NCI-H2171 treated with DMSO at 0.1 percent for 48 hours (cell line): ENCODE data around the gene KAT6B.

Experiments
- DNase-seq: peaks from one replicate; lab custom pipeline; 2025; lab: John Stamatoyannopoulos, UW

KAT6B gene

GRCh38 chr10:75015442-75015841, 189.0 kb downstream of the KAT6B start:
- no peak for DNase-seq

DNA sequence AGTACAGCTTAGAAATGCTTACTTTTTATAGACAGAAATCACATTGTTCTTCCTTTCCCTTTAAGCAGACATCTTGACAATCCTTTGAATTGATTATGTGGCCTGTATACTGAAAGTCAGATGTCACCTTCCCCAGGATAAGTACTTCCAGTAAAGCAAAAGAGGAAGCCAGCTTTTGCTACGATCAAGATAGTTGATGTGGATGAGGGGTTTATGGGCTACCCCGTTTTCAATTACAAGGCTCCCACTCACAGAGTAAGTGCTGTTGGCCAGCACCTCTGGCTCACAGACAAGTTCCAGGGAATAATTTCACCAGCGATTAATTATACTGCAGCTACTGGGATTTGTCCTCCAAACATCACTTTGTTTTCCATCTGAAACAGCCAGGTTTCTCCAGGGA, 189.9 kb downstream of the KAT6B start:
- DNase-seq, result no peak

GRCh38 chr10:75018251-75018650, 191.9 kb downstream of the KAT6B start:
- peak; percentile 41 for DNase-seq

GRCh38 chr10:75018686-75019307, 192.4 kb downstream of the KAT6B start:
- DNase-seq, result no peak

GRCh38 chr10:75019370-75019769, 193.0 kb downstream of the KAT6B start:
- DNase-seq, result peak; percentile 65

- no peak for DNase-seq
Measured at GRCh38 chr10:75020168-75020567, 193.8 kb downstream of the KAT6B start.

DNA sequence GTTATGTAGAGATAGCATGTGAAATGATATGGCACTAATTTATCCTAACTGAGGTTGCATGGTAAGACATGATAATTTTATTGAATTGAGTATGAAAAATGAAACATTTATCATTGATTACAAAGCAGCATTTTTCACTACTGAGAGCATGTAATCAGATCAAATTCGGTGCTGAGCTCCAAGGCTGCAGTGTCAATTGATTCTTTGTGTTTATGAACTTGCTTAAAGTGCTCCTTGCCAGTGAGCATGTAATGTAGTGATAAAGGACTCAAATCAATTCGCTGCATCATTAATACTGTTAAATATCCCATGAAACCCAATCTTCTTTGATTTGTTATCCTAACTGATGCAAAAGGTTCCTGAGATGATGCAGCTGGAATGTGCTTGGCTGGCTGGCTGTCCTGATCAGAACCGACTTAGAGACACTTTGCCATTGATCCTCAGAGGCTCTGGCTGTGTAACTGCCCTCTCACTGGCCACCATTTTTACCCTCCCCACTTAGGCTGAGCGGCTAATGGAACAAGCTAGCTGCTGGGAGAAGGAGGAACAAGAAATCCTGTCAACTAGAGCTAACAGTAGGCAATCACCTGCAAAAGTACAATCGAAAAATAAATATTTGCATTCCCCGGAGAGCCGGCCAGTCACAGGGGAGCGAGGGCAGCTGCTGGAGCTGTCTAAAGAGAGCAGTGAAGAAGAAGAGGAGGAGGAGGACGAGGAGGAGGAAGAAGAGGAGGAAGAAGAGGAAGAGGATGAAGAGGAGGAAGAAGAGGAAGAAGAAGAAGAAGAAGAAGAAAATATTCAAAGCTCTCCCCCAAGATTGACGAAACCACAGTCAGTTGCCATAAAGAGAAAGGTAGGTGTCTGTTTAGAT, 195.2 kb downstream of the KAT6B start:
- DNase-seq, result peak; percentile 18

DNA sequence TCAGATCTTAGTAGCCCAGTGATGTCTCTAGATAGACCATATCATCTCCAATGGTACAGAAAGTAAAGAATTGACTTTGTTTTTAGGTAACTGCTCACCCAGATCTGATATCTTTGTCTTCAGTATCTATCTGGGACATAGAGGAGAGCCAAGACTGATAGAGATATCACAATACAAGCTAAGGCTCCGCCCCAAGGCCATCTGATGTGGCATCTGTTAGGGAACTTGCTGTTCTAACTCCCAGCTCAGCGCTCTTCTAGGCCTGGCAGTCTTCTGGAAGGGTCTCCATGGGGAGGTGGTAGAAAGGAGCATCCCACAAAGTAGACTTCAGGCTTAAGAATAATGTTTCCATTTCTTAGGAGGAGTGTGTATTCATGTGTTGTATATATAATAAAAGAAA, 196.7 kb downstream of the KAT6B start:
- DNase-seq, result peak; percentile 44

- peak; percentile 57 for DNase-seq
Measured at GRCh38 chr10:75024971-75025523, 198.6 kb downstream of the KAT6B start.

- DNase-seq, result no peak
Measured at GRCh38 chr10:75028049-75028448, 201.6 kb downstream of the KAT6B start.

DNA sequence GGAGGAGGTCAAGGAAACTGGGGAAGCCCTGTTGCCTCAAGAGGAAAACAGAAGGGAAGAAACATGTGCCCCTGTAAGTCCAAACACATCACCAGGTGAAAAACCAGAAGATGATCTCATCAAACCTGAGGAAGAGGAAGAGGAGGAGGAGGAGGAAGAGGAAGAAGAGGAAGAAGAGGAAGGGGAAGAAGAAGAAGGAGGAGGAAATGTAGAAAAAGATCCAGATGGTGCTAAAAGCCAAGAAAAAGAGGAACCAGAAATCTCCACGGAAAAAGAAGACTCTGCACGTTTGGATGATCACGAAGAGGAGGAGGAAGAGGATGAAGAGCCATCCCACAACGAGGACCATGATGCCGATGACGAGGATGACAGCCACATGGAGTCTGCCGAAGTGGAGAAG, 202.3 kb downstream of the KAT6B start:
- DNase-seq, result no peak

DNA sequence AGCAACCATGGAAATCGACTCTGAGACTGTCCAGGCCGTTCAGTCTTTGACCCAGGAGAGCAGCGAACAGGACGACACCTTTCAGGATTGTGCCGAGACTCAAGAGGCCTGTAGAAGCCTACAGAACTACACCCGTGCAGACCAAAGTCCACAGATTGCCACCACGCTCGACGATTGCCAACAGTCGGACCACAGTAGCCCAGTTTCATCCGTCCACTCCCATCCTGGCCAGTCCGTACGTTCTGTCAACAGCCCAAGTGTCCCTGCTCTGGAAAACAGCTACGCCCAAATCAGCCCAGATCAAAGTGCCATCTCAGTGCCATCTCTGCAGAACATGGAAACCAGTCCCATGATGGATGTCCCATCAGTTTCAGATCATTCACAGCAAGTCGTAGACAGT, 203.0 kb downstream of the KAT6B start:
- no peak for DNase-seq

DNA sequence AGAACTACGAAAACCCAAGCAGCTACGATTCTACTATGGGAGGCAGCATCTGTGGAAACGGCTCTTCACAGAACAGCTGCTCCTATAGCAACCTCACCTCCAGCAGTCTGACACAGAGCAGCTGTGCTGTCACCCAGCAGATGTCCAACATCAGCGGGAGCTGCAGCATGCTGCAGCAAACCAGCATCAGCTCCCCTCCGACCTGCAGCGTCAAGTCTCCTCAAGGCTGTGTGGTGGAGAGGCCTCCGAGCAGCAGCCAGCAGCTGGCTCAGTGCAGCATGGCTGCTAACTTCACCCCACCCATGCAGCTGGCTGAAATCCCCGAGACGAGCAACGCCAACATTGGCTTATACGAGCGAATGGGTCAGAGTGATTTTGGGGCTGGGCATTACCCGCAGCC, 203.5 kb downstream of the KAT6B start:
- DNase-seq, result peak; percentile 77

- DNase-seq, result no peak
Measured at GRCh38 chr10:75030371-75030770, 204.0 kb downstream of the KAT6B start.

DNA sequence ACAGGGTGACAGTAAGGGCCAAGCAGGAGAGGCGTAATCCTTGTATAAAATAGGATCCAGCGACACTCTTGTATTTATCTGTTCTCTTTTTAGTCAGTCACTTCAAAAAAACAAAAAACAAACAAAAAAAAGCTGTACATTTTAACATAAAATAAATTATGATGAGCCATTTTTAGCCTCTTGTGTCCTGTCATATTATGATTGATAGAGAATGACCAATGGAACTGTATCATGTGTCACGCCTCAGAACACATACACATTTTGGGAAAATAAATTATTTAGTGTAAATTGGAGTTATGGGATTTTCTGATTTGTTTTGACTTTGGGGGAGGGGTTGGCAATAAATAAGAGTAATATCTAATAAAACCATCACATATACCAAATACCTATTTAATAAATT, 205.7 kb downstream of the KAT6B start:
- no peak for DNase-seq

DNA sequence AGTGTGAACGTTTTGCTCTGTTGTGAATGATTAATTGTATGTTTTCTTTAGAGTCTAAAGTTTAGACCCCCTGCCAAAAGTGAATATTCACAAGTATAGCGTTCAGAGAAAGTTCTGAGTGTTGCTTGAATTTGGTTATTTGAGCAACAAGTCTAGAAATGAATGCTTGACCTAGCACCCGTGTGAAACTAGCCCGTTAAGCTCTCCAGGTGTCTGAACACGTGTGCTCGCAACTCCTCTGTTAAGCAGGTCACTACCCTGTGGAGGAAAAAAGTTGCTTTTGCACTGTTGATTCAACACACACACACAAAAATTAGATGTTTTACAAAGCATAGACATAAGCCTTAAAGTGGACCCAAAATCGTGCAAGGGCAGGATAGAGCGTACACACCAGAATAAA, 206.4 kb downstream of the KAT6B start:
- no peak for DNase-seq

GRCh38 chr10:75033399-75034130, 207.2 kb downstream of the KAT6B start:
- no peak for DNase-seq

DNA sequence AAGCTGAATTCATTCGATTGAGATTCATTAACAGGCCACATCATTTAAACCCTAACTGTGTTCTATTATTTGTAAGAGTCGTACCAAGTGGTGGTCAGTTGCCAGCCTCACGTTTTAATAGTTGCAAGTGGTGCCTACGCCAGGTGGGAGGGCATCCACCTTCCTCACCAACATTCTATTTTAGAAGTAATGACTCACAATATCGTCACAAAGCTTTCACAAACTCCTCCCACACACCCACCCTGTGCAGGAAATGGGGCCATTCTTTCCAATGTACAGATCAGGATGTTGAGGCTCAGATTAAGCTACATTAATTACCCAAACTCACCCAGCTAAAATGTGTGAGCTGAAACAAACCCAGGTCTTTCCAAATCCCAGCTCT, 207.7 kb downstream of the KAT6B start:
- DNase-seq, result no peak

GRCh38 chr10:75034714-75035258, 208.4 kb downstream of the KAT6B start:
- DNase-seq, result no peak

- DNase-seq, result no peak
Measured at GRCh38 chr10:75035975-75036708, 209.7 kb downstream of the KAT6B start.
